CD4-positive, alpha-beta memory T cell (primary cell): ENCODE results near the gene GLIS1. TPM values are rescaled to one million over a fixed set of nuclear protein-coding genes. Genes with fewer than 3 reads are reported as not detected.

Experiments
- CTCF ChIA-PET: fragments of 350-600 bp; sonication (Branson Sonifier 250); formaldehyde crosslinking; loops from one replicate; lab custom pipeline; 2021; ENCODE audit warnings: inconsistent platforms; ENCODE audit not compliant: partially characterized antibody; lab: Charles Lee
- POLR2A ChIA-PET: fragments of 350-600 bp; sonication (Branson Sonifier 250); formaldehyde crosslinking; loops from one replicate; lab custom pipeline; 2021; ENCODE audit not compliant: partially characterized antibody; lab: Charles Lee
- DNase-seq, 5 donors: peaks; one replicate each; pipeline versions ENCODE4 v3.0.0 to v3.0.0-alpha.2; 2020 to 2022; ENCODE audit warnings: mixed read lengths in 1 of 5
- H3K27ac ChIP-seq: one replicate; pipeline ENCODE4 v1.7.0; 2013; ENCODE audit warnings: low read depth, low read length
- H3K27me3 ChIP-seq: 2 replicates; pipeline ENCODE4 v1.7.0; 2013; ENCODE audit warnings: mild to moderate bottlenecking, low read length, moderate library complexity; ENCODE audit not compliant: insufficient read depth
- H3K36me3 ChIP-seq: 2 replicates; pipeline ENCODE4 v1.7.0; 2013; ENCODE audit warnings: mild to moderate bottlenecking, low read length, moderate library complexity; ENCODE audit not compliant: insufficient read depth
- H3K4me1 ChIP-seq: 2 replicates; pipeline ENCODE4 v1.7.0; 2013; ENCODE audit warnings: mild to moderate bottlenecking, low read length, moderate library complexity; ENCODE audit not compliant: insufficient read depth
- H3K4me3 ChIP-seq, 2 donors: one replicate each; pipeline ENCODE4 v1.7.0; 2013; ENCODE audit warnings: low read length in 2 of 2, mild to moderate bottlenecking in 1 of 2
- H3K9me3 ChIP-seq, 2 donors: one replicate each; pipeline ENCODE4 v1.7.0; 2013; ENCODE audit warnings: low read length in 2 of 2, control low read depth in 1 of 2; ENCODE audit not compliant: control insufficient read depth in 1 of 2
- H3K27ac Mint-ChIP-seq, 7 donors: one replicate each; pipeline ENCODE4 v1.8.0; 2020 to 2021; ENCODE audit warnings: mixed read lengths in 7 of 7, mild to moderate bottlenecking in 6 of 7, inconsistent platforms in 3 of 7, moderate library complexity in 3 of 7
- H3K27me3 Mint-ChIP-seq, 2 donors: one replicate each; pipeline ENCODE4 v1.8.0; 2020 to 2021; ENCODE audit warnings: mixed read lengths in 2 of 2
- H3K36me3 Mint-ChIP-seq, 2 donors: one replicate each; pipeline ENCODE4 v1.8.0; 2020 to 2021; ENCODE audit warnings: mixed read lengths in 2 of 2, inconsistent platforms in 1 of 2, mild to moderate bottlenecking in 1 of 2
- H3K4me1 Mint-ChIP-seq, 4 donors: one replicate each; pipeline ENCODE4 v1.8.0; 2020 to 2021; ENCODE audit warnings: mixed read lengths in 4 of 4, mild to moderate bottlenecking in 1 of 4
- H3K4me3 Mint-ChIP-seq, 8 donors: one replicate each; pipeline ENCODE4 v1.8.0; 2020 to 2021; ENCODE audit warnings: mixed read lengths in 8 of 8, mild to moderate bottlenecking in 7 of 8, moderate library complexity in 6 of 8, inconsistent platforms in 3 of 8
- H3K9me3 Mint-ChIP-seq, 8 donors: one replicate each; pipeline ENCODE4 v1.8.0; 2020 to 2021; ENCODE audit warnings: mixed read lengths in 8 of 8, mild to moderate bottlenecking in 5 of 8, inconsistent platforms in 3 of 8, moderate library complexity in 1 of 8
- intact Hi-C: fragments of 100-400 bp; cut with micrococcal nuclease; formaldehyde crosslinking; loops from one replicate; pipeline ENCODE4 v1.15.1; 2023
- polyA plus RNA-seq, 2 donors: library from polyadenylated mRNA; unstranded; fragments of 300-500 nt; fragmentation: Illumina TruSeq; gene quantifications; one replicate each; pipeline ENCODE4 v1.2.3, GENCODE V29; 2021
- total RNA-seq, 2 experiments: library from RNA; stranded (reverse); gene quantifications; one replicate each; pipeline ENCODE4 v1.2.3, GENCODE V29; 2021

GLIS1 gene
- total and polyA plus RNA-seq, 4 experiments from 2014 or later = not detected

DNA sequence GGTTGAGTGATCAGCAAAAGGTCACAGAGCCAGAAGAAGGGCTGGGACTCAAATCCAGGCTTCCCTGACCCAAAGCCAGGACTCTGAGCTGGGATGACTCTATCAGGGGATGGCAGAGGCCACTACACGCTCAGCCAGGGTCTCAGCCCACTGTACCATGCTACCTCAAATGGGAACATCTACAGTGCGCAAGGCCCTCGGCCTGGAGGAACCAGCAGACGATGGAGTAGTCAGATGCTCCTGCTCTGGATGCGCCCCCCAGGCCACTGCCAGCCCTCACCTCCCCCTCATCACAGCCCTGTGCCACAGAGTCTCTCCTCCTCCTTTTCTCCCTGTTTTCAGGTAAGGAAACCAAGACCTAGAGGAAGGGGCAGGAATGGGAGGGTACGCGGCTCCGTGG is 39.0 kb downstream of the GLIS1 start:
- CTCF ChIA-PET = no interaction called here
- H3K36me3 Mint-ChIP-seq = no peaks in the 10 kb centered on the region
- H3K9me3 Mint-ChIP-seq = no peaks in the 10 kb centered on the region
- POLR2A ChIA-PET = no interaction called here
- no peaks in the 10 kb centered on the region for H3K9me3 ChIP-seq
- no peaks in the 10 kb centered on the region for H3K4me1 Mint-ChIP-seq
- peaks cover 8 to 21% of the 10 kb centered on the region in 2 donors for H3K27me3 Mint-ChIP-seq
- no peak overlapping the region for H3K4me3 Mint-ChIP-seq
- H3K27ac ChIP-seq = no peak overlapping the region
- H3K4me3 ChIP-seq = no peak overlapping the region
- DNase-seq = no peak
- H3K4me1 ChIP-seq = no peaks in the 10 kb centered on the region
- no peaks in the 10 kb centered on the region for H3K36me3 ChIP-seq
- no peak overlapping the region for H3K27ac Mint-ChIP-seq
- H3K27me3 ChIP-seq = no peaks in the 10 kb centered on the region
- intact Hi-C loops = no loop called here

DNA sequence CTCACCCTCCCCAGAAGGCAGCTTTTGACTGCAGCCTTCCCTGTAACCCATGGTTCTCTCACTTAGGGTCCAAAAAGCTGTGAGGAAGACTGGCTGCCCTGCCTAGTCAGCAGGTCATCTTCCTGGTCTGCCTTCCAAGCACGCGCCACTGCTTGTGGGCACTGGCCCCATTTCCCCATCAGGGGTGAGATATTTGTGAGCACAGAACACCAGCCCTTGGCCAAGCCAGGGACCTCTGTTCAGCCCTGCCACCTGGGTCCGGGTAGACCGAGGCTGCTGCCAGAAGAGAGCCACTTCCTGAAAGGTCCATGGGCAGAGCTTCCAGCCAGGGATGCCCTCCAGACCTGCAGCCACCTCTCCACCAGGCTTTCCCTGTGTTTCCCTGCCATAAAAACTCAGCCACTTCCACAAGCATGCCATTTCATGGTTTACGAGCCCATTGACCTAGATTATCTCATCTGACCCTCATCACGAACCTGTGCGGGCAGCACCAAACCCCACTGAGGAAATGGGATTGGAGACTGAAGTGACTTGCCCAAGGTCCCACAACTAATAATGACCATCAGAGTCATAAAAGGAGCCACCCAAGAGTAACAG is 40.5 kb downstream of the GLIS1 start:
- intact Hi-C loops = no loop called here
- H3K27me3 Mint-ChIP-seq = peaks cover 4 to 16% of the 10 kb centered on the region in 2 donors
- no peak overlapping the region for H3K27ac Mint-ChIP-seq
- ChIA-PET CTCF (no interaction called here), POLR2A (no interaction called here)
- DNase-seq = no peak
- no peak overlapping the region for H3K4me3 Mint-ChIP-seq
- Histone ChIP-seq H3K27ac (no peak overlapping the region), H3K4me3 (no peak overlapping the region), H3K9me3 (no peaks in the 10 kb centered on the region), H3K27me3 (no peaks in the 10 kb centered on the region), H3K36me3 (no peaks in the 10 kb centered on the region), H3K4me1 (no peaks in the 10 kb centered on the region)
- H3K9me3 Mint-ChIP-seq = no peaks in the 10 kb centered on the region
- no peaks in the 10 kb centered on the region for H3K36me3 Mint-ChIP-seq
- H3K4me1 Mint-ChIP-seq = no peaks in the 10 kb centered on the region

DNA sequence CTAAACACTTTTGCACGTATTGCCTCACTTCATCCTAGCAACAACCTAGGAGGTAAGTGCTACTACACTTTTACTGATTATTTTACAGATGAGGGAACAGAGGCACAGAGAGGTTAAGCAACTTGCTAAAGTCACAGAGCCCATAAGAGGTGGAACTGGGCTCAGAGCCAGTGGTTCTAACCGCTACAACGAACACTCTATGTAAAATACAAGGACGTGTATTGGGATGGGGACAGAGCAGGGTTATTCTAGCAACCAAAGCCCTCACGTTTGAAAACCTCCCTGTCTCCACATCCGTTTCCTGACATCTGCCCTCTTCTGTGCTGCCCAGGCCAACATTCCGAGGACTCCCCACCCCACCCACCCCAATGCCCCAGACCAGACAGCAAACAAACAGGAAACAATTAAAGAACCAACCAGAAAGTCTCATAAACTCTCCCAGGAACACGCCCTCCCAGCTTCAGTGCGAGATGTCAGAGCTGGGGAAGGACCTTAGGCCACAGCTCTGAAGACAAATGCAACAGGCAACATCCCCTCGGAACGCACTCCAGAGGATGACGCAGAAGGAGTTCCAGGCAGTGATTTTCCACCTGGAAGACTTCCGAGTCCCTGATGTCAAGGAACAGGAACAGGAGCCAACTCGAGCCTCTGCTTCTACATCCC is 41.1 kb downstream of the GLIS1 start:
- H3K36me3 ChIP-seq = no peaks in the 10 kb centered on the region
- no peak overlapping the region for H3K27ac ChIP-seq
- ChIA-PET POLR2A (no interaction called here), CTCF (no interaction called here)
- Mint-ChIP-seq H3K27me3 (peaks cover 4 to 16% of the 10 kb centered on the region in 2 donors), H3K9me3 (no peaks in the 10 kb centered on the region), H3K4me1 (no peaks in the 10 kb centered on the region), H3K27ac (no peak overlapping the region), H3K36me3 (no peaks in the 10 kb centered on the region), H3K4me3 (no peak overlapping the region)
- no peaks in the 10 kb centered on the region for H3K4me1 ChIP-seq
- DNase-seq = no peak
- H3K27me3 ChIP-seq = no peaks in the 10 kb centered on the region
- H3K4me3 ChIP-seq = no peak overlapping the region
- no peaks in the 10 kb centered on the region for H3K9me3 ChIP-seq
- intact Hi-C loops = no loop called here

DNA sequence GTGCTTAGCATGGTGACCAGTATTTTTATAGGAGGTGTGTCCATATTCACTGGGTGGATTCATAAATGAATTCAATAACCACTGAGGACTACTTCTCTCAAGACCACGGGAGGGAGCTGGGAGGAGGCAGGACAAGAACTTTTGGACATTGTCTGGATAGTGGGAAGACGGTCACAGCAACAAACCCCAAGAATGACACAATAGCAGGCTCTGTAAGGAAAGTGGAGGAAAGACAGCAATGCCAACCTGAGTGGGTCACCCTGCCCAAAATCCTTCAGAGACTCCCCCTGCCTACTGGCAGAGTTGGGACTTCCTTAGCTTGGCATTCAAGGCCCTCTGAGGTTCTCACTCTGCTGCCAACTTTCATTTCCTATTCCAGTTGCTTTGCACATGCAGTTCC is 42.0 kb downstream of the GLIS1 start:
- CTCF ChIA-PET = no interaction called here
- DNase-seq = no peak

DNA sequence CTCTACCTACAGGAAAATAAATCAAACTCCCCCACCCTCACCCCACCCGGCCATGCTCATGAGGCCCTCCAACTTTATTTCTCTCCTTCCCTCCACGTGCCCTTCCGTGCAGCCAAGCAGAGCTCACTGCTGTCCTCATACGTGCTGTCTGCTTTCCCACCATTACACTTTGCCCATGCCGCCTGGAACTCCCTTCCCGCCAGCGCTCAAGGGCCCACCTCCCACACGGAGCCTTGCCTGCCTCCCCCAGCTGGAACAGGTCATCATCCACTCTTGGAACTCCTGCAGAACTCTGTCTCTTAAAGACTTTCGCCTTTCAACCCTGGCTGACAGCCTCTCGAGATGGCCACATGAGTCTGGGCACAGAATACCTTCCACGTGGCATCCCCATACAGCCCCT is 42.4 kb downstream of the GLIS1 start:
- Mint-ChIP-seq H3K4me1 (no peaks in the 10 kb centered on the region), H3K27ac (no peak overlapping the region), H3K27me3 (peaks cover 6 to 19% of the 10 kb centered on the region in 2 donors), H3K4me3 (no peak overlapping the region), H3K9me3 (no peaks in the 10 kb centered on the region), H3K36me3 (no peaks in the 10 kb centered on the region)
- Histone ChIP-seq H3K36me3 (no peaks in the 10 kb centered on the region), H3K9me3 (no peaks in the 10 kb centered on the region), H3K27me3 (no peaks in the 10 kb centered on the region), H3K4me1 (no peaks in the 10 kb centered on the region), H3K27ac (no peak overlapping the region), H3K4me3 (no peak overlapping the region)
- intact Hi-C loops = no loop called here
- ChIA-PET POLR2A (no interaction called here), CTCF (no interaction called here)
- DNase-seq = no peak

More for the DNA sequence above, 42.0 kb downstream of the GLIS1 start:
- Mint-ChIP-seq H3K4me3 (no peak overlapping the region), H3K4me1 (no peaks in the 10 kb centered on the region), H3K9me3 (no peaks in the 10 kb centered on the region), H3K27me3 (peaks cover 4 to 17% of the 10 kb centered on the region in 2 donors), H3K27ac (no peak overlapping the region), H3K36me3 (no peaks in the 10 kb centered on the region)
- intact Hi-C loops = no loop called here
- Histone ChIP-seq H3K27ac (no peak overlapping the region), H3K27me3 (no peaks in the 10 kb centered on the region), H3K9me3 (no peaks in the 10 kb centered on the region), H3K4me1 (no peaks in the 10 kb centered on the region), H3K4me3 (no peak overlapping the region), H3K36me3 (no peaks in the 10 kb centered on the region)
- POLR2A ChIA-PET = no interaction called here

DNA sequence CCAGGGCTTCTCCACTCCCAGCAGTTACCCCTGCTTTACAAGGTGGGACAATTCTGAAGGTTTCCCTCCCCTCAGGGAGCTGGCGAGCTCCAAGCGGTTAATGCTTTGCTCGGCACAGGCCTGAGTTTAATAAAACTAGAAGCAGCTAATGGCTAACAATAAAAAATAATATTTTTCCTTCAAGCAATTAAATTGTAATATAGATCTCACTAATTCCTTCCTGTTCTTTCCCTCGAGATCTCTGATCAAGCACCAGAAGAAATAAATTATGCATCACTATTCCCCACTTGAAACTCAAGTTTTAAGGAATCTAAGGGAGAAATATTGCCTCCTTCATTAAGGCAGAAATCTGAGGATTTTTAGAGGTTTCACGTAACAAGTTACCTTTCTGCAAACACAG is 42.9 kb downstream of the GLIS1 start:
- H3K27me3 Mint-ChIP-seq = peaks cover 11 to 18% of the 10 kb centered on the region in 2 donors
- Histone ChIP-seq H3K4me3 (no peak overlapping the region), H3K9me3 (no peaks in the 10 kb centered on the region), H3K36me3 (no peaks in the 10 kb centered on the region), H3K27me3 (no peaks in the 10 kb centered on the region), H3K27ac (no peak overlapping the region), H3K4me1 (no peaks in the 10 kb centered on the region)
- DNase-seq = no peak
- ChIA-PET POLR2A (no interaction called here), CTCF (no interaction called here)
- intact Hi-C loops = no loop called here
- H3K36me3 Mint-ChIP-seq = no peaks in the 10 kb centered on the region
- H3K9me3 Mint-ChIP-seq = no peaks in the 10 kb centered on the region
- H3K4me3 Mint-ChIP-seq = no peak overlapping the region
- no peaks in the 10 kb centered on the region for H3K4me1 Mint-ChIP-seq
- no peak overlapping the region for H3K27ac Mint-ChIP-seq

DNA sequence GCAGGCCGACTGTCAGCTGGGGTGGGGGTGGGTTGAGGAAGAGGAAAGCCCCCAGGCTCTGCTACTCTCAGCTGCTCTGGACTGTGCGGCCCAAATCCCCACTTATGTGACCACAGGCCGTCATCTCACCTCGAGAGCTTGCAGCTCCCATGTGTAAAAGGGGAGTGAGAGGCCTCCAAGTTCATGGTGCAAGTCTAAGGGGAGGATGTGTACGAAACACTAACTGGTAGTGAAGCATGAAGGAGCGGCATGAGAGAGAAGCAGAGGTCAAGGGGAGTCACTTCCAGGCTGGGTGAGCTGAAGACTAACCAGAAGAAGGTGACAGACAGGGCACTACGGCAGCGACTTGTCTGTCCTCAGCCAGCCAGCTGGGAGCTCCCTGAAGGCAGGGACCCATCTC is 43.8 kb downstream of the GLIS1 start:
- no peak for DNase-seq
- Histone ChIP-seq H3K4me1 (no peaks in the 10 kb centered on the region), H3K9me3 (no peaks in the 10 kb centered on the region), H3K27ac (no peak overlapping the region), H3K4me3 (no peak overlapping the region), H3K27me3 (no peaks in the 10 kb centered on the region), H3K36me3 (no peaks in the 10 kb centered on the region)
- H3K27me3 Mint-ChIP-seq = peaks cover 6 to 11% of the 10 kb centered on the region in 2 donors
- H3K9me3 Mint-ChIP-seq = no peaks in the 10 kb centered on the region
- H3K4me3 Mint-ChIP-seq = no peak overlapping the region
- ChIA-PET POLR2A (no interaction called here), CTCF (no interaction called here)
- H3K27ac Mint-ChIP-seq = no peak overlapping the region
- H3K4me1 Mint-ChIP-seq = no peaks in the 10 kb centered on the region
- no peaks in the 10 kb centered on the region for H3K36me3 Mint-ChIP-seq
- intact Hi-C loops = no loop called here
